ENCODE results near the gene POU2F1.

- TF ChIP-seq CTCF (IDR thresholded peaks at IDR 0.05; ENCODE audit: poor library complexity, severe bottlenecking) (no peak), POLR2AphosphoS5 (IDR thresholded peaks at IDR 0.05) (no peak)
Measured at GRCh38 chr1:167339405-167339804, 118.7 kb downstream of the POU2F1 start.
